Activated CD8-positive, alpha-beta memory T cell treated with anti-CD3 and anti-CD28 coated beads, Interleukin-2, amount 50 U/mL, for 4 hours (primary cell): Measurements from ENCODE around the gene WNT6.

ENCODE experiments used
- DNase-seq: peaks from one replicate; pipeline ENCODE4 v3.0.0-alpha.2; 2020

WNT6 gene

DNA sequence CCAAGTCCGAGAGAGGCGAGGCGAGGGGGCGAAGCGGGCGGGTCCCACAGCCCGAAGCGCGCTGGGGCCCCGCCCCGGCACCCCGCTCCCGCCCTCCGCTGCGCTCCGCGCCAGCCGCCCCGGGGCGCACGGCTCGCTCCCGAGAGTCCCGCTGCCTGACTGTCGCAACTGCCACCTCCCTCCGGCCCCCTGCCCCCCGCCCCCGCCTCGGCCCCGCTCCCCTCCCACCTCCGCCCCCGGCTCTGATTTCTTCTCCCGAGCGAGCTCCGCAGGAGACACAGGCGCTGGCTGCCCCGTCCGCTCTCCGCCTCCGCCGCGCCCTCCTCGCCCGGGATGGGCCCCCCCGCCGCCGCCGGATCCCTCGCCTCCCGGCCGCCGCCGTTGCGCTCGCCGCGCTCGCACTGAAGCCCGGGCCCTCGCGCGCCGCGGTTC is at the start of gene WNT6:
WNT6 (plus strand) TSS at position 250 of the 432 bp plus-strand sequence. CDS start 233 bp downstream, outside the sequence.
- DNase-seq, result no peak

DNA sequence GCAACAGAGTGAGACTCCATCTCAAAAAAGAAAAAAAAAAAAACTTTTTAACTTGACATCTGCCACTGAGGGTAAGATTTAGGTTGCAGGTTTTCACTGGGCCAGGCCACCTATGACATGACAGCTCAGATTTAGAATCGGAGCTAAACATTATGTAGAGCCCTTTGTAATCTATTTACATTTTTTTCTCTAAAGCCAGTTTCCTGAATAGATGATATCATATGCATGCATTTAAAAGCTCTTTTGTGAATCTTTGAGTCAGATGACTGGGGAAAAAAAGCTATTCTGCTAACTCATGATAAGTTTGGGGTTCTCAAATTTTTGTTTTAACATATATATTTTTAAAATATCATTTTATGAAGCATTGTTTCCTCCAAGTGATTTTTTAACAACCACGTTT is 49.3 kb upstream of the WNT6 start:
- no peak for DNase-seq

DNA sequence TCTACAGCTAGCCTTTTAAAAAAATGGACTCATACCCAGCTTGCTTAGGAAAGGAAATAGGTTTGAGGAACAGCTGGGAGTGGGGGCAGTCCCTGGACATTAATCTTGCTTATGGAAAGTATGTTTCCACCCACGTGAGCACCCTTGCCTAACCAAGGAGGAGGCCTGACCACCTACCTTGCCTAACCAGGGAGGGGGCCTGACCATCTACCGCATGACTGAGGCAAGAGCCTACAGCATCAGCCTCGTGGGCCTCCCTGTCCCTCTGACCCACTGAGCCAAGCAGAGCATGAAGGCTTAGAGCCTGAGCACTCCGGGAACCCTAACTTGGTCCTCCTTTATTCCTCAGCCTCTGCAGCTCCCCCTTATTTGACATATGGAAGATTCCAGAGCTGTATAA is 48.2 kb upstream of the WNT6 start:
- no peak for DNase-seq

DNA sequence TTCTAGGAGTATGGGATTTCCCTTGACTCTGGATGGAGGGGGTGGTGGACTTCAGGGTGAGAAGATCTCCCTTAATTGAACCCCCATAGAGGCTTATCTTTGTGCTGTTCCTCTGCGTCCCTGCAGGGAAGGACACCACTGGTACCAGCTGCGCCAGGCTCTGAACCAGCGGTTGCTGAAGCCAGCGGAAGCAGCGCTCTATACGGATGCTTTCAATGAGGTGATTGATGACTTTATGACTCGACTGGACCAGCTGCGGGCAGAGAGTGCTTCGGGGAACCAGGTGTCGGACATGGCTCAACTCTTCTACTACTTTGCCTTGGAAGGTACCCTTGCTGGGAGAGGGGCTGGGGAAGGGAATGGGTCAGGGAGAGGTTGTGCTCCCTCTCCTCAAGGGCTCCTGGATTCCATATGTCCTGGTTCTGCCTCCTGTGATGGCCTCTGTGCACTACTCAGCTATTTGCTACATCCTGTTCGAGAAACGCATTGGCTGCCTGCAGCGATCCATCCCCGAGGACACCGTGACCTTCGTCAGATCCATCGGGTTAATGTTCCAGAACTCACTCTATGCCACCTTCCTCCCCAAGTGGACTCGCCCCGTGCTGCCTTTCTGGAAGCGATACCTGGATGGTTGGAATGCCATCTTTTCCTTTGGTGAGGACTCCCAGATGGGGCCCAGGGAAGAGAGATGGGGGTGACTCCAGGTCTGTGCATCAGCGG is 47.3 kb upstream of the WNT6 start:
- no peak for DNase-seq

DNA sequence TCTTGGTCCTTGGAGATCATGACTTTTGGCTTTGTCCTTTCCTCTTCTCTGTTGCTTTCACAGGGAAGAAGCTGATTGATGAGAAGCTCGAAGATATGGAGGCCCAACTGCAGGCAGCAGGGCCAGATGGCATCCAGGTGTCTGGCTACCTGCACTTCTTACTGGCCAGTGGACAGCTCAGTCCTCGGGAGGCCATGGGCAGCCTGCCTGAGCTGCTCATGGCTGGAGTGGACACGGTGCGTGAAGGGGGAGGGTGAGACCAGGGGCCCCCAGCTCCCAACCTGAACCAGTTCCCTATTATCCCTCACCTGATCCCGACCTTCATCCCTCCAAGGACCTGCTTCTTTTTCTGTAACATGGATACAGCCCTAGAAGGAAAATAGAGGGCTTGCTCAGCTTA is 46.7 kb upstream of the WNT6 start:
- DNase-seq, result no peak

DNA sequence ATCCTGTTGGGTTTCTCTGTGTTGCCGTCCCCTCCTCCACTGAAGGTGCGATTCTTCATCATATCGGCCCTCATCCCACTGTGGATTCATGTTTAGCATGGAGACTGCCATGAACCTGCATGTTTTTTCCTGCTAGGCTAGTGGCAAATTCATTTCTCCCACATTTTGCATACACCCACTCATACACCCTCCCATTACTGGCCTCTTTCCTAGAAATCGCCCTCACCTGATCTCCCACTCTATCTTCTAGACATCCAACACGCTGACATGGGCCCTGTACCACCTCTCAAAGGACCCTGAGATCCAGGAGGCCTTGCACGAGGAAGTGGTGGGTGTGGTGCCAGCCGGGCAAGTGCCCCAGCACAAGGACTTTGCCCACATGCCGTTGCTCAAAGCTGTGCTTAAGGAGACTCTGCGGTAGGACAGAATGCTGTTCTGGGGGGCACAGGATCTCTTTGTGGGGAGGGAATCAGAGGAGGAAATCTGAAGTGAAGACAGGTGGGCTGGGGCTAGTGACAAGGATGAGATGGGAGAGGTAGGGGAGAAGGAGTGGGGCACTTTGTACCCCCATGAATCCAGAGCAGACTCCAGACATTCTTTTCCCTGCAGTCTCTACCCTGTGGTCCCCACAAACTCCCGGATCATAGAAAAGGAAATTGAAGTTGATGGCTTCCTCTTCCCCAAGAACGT is 45.7 kb upstream of the WNT6 start:
- no peak for DNase-seq

DNA sequence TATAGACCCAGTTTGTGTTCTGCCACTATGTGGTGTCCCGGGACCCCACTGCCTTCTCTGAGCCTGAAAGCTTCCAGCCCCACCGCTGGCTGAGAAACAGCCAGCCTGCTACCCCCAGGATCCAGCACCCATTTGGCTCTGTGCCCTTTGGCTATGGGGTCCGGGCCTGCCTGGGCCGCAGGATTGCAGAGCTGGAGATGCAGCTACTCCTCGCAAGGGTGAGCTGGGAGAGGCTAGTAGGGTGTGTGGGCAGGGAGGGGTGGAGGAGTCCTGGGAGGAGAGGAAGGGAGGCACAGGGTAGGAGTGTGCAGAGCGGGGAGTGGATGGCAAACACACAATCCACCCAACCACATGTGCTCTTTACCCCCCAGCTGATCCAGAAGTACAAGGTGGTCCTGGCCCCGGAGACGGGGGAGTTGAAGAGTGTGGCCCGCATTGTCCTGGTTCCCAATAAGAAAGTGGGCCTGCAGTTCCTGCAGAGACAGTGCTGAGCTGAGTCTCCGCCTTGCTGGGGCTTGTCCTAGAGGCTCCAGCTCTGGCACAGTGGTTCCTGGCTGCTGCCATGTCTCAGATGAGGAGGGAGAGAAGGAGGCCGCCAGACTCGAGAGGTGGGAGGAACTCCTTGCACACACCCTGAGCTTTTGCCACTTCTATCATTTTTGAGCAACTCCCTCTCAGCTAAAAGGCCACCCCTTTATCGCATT is 44.9 kb upstream of the WNT6 start:
- DNase-seq, result no peak

DNA sequence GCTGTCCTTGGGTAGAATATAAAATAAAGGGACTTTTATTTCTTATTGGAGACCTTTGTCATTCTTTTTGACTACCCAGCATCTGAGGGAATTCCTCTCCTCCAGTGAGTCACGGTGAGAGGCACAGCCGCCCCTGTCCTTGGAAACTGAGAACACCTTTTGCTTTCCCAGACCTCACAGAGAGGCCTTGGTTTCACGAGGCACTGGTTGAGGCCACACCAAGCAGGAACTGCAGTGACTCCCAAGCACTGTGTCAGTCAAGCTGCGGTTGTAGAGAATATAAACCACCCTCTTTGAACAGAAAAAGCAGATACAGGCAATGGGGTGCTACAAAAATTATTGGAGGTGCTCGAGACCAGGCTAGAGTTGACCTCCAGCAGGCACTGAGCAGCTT is 44.4 kb upstream of the WNT6 start:
- DNase-seq, result no peak

DNA sequence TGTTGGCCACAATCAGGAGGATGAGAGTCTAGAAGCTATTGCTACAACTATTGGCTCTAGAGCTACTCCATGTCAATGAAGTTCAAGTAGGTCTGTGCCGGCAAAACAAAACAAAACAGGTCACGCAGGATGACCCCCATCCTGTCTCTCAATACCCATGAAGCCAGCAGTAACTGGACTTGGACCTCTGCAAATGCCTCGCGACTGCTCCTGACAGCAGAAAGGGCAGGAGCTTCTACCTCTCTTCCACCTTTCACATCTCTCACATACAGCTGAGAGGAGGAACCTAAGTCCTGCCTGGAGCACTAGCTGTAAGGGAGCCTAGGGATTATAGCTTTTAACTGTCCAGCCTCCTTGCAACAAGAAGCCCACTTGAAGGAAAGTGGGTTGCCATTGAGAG is 44.0 kb upstream of the WNT6 start:
- no peak for DNase-seq

DNA sequence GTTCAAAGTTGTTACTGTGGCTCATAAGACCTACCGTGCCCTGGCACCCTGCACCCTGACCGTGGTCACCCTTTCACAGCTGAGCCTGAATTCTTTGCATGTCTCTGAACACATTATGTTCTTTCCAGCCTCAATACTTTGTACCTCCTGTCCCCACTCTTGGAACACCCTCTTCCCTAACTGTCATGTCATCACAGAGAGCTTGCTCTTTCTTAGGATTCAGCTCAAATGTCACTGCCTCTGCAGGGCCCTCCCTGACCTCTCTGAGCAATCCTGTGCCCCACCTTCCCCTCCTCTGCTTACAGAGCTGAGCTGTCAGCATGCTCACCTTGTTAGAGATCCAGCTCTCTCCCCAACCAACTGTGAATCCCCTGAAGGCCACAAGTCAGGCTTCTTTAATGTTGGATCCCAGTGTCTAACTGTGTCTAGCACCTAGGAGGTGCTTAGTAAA is 43.0 kb upstream of the WNT6 start:
- DNase-seq, result no peak

DNA sequence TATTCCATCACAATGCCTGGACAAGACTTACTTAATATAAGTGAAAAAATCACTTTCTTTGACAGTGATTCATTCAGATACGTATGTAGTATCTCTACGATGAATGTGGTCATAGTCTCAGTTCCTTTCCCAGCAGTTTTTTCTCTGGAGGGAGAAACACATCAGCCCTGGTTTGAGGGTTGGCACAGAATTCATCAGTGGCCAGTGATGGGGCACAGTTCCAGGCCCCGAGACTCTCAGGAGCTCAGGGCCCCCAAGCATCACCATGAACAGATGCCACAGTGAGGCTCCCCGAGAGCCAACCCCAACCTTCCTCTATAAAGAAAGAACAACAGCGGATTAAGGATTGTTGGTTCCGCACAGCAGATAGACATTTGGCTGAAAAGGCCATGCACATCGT is 40.5 kb upstream of the WNT6 start:
- DNase-seq, result no peak

DNA sequence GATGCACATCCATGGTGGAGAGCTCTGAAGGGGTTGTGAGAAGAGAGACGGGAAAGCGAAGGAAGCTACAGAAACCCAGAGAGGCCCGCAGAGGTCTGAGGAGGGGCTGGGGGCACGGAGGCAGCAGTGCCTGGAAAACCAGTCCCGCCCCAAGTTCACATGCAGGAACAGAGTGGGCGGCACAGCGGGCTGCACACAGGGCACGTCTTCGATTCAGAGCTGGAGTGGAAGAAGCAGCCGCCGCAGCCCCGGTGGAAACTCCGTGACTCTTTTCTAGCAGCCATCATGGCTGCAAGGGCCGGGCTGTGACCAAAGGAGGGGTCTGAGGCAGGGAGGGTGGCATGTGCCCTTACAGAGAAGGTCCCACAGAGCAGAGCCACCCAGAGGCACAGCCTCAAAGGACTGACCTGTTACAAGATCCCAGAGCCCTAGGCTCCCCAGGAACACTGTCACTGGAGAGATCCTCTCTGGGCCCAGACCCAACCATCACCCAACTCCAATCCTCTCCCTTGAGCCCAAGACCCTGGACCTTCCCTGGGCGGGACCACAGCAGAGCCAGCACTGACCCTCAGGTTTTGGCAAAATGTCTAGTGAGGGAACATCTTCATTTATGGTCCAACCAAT is 38.7 kb upstream of the WNT6 start:
- DNase-seq, result no peak

DNA sequence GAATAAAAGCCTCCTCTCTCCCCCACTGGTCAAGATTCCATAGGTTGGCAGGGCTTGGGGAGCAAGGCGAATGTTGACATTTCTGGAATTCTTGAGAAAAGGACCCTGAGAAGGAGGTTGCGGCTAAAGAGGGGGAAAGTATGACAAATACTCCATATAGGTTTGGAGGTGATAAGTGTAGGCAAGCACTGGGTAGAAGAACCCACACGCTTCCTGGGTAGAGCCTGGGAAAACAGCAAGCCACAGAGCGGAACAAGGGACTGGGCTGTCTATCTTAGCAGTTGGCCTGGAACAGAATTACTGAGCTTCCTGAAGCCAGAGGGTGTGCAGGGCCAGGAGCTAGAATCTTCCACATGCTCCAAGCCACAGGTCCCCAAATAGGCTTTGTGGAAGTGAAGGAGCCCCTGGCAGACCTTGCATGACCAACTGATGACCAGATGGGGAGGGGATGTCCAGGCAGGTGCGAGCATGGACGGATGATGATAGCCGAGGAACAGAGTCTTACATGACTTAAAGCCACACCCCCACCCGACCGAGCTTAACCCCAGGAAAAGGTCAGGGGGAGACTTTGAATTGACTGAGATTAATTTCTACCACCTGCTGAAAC is 37.9 kb upstream of the WNT6 start:
- DNase-seq, result no peak

DNA sequence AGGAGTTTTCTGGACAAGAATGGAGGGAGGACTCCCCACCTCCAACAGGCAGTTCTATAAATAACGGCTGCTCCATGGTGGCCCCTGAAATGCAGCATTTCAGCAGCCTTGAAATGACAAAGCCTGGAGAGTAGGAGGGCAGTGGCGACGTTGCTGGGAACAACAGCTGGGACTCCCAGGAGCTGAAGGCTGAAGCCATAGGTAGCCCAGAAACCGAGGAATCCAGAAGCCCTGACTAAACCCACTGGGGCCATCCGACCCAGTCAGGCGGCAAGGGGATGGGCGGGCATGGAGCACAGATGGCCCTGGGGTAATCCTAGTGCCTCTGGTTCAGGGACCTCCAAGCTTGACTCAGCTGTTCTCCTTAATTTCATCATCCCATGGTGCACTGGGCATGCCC is 37.0 kb upstream of the WNT6 start:
- DNase-seq, result no peak

DNA sequence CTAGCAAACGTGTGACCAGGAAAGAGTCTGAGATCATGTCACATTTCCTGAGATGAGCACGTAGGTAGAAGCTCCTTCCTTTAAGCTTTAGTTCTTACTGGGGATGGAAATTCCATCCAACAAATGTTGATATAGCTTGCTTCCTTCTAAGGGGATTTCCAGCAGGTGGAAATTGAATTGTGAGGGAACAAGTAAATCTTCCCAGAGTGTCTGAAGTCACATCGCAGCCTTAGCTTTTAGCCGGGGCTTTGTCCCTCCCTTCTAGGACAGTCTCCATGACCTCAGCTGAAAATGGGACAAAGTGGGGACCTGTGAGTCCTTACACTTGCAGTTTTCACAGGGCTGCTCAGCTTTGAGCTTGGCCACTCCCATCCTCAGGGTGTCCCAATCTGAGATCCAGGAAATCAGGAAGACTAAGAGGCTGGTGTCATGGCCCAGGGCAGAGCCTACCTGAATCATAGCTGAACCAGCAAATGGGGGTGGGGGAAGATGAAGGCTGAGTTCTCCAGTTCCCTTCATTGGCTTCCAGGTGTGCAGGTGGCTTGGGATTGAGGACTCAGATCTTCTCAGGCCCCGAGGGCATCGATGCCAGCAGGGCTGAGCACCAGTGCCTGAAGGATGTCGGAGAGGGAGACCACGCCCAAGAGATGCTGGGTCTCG is 36.3 kb upstream of the WNT6 start:
- DNase-seq, result no peak

DNA sequence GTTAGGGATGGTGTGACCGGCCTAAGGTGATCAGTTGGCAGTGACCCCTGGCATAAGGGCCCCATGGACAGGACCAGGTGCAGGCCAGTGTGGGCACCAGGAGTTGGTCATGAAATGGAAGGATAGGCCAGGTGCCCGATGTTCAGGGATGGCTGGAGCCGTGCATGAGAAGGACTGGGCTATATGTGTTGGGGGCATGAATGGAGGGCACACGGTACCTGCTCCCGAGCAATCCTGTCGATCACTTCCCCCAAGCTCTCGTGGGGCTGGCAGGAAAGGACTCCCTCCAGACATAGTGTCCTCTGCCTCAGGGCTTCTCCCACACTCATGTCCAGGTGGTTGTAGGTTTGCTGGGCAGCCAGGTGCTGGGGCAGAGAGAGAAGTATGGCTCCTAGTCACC is 35.6 kb upstream of the WNT6 start:
- DNase-seq, result no peak

DNA sequence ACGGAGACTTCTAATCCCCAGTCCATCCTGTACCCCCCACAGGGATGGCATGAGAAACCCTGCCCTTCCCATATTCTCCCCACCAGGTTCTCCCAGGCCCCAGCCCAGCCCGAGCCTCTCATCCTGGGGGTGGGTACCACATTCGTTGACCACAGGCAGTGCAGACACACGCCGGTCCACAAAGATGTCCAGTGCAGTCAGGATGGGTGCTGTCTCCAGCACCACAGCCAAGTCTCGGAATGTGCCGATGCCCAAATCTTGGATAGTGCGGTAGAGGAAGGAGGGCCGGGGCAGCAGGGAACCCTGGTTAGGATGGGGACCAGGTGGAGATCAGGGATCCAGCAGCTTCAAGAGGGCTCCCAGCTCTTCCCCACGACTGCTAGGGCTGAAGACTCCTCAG is 32.8 kb upstream of the WNT6 start:
- no peak for DNase-seq

DNA sequence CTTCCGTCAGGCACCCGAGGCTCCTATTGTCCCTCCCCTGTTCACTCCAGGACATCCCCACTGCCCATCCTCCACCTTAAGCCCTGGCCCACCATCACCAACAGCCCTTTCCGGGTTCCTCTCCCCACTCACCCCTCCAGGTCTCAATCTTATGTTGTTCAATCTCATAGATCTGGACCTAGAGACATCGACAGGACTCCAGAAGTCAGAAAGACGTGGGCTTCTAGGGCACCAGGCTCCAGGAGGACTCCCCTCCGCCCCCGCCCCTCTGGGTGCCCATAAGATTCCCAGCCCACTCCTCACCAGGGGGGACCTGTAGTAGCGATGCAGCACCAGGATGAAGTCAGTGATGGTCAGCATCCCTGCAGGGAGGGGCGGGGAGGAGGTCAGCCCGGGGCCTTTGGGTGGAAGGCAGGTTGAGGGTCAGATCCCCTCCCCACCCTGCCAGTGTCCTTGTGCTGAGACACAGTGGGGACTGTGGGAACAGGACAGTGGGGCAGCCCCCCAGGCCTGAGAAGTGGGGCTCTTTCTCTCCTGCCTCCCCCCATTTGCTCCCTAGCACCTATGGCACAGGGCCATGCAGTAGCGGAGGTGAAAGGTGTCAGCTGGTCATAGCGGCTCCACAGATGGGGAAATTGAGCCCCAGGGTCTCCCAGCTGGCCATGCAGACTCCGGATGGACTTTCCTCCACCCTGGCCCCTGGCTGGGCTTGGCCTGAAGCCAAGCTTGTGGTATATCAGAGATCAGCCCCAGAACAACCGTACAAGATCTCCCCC is 31.7 kb upstream of the WNT6 start:
- DNase-seq, result no peak

DNA sequence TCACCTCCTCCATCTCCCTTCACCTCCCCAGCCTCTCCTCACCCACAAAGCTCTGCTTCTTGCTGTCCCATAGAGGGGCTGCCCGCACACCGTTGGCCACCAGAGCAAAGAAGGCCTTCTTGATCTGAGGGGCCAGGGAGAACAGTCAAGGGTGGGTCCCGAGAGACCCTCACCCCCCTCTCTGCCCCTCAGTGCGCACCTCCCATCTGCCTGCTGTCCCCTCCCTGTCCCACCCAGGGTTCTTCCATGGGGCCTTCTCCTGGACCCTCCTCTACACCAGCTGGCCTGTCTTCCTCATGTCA is 31.2 kb upstream of the WNT6 start:
- DNase-seq, result no peak

DNA sequence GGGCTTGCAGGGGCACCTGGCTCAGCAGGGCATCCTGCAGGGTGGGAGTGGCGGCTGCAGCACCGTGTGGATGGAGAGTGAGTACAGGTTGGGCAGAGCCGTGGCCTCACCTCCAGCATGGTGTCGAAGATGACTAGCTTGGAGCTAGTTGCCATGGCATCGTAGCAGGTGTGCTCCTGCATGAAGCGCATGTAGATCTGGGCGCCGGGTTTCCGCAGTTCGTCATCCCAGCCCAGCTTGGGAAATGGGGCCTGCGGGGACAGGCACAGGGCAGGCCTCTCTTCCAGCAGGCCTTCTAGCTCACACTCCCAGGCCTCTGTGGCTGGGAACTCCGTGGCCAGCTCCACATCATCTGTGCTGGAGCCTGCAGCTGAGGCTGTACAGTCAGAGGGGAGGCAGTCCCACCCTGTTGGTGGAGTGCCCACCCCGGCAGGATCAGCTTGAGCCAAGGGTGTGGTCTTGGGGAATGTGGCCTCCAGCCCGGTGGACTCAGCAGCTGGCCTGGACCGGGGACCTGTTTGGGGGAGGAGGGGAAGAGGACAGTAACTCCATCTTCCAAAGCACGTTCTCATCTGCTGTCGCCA is 29.6 kb upstream of the WNT6 start:
- no peak for DNase-seq

DNA sequence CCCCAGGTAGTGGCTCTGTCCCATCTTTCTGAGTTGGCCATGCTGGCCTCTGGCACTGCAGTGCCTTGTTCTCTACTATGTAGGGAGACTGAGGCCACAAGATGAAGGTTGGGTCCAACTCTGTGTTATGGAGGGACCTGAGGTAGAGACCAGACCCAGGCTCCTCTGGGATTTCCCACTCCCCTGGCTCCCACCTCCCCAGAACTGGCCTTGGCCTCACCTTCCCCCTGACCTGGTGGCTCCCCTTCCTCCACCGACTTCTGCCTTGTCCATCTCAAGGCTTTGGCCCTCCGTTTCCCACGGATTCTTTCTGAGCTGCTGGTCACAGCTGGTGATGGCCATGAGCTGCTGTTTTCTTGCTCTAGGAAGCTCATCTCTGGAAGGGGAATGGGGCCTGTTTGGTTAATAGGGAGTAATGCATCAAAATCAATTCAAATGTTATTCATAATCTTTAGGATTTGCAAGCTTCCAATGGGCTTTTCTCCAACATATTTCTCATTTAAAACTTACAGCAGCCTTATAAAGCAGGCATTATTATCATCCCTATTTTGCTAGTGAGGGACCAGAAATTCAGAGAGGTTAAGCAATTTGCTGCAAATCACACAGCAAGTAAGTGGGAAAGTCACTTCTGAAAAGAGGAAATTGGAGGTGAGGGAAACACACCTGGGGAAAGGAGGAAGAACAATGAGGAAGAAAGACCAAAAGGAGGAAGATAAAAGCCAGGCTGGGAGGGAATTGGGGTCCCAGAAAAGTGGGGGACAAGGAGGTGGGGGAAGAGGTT is 28.9 kb upstream of the WNT6 start:
- no peak for DNase-seq
